ENCODE results near the gene NCR3LG1.
A peak's percentile ranks its signal among the peaks of the same experiment; 100 is the strongest.

The NCR3LG1 gene

DNA sequence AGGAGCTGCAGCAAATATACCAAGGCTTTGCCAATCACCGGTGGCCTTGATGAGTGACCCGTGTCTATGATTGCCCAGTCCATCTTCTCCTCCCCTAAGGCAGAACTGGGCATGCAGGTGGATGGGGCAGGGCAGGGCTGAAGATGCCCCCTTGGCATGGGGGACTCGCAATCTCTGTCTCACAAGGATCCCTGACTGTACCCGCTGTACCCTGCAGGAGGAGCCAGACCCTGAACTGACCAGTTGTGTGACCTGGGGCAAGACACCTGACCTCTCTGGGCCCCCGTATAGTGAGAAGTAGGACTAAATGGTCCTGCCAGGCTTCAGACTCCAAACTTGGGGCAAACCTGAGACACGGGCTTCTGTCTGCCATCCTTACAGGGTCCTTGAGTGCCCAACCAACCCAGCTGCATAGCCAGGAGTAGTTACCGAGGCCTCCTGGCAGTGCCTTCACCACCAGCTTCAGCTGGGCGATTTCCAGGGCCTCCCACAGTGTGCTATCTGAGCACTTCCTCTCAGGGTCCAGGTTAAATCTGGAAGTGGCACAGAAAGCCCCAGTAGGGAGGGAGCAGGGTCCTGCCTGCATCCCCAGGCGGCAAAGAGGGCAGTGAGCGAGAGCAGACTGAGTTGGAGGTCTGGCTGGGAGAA, 43.3 kb downstream of the NCR3LG1 start:
- DNase-seq: no peak

DNA sequence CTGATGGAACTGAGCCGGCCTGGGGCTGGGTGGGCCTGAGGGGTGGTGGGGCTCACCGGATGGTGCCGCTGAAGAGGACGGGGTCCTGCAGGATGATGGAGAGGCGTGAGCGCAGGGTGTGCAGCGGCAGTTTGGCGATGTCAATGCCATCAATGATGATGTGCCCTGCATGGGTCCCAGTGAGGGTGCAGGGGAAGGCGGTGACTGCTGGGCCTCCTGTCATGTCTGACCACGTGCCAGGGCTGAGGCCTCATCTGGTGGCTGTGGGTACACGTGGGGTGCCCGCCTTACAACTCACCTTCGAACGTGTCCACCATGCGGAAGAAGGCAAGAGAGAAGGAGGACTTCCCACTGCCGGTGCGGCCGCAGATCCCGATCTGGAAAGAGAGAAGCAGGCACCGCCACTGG, 44.0 kb downstream of the NCR3LG1 start:
- no peak for DNase-seq

DNA sequence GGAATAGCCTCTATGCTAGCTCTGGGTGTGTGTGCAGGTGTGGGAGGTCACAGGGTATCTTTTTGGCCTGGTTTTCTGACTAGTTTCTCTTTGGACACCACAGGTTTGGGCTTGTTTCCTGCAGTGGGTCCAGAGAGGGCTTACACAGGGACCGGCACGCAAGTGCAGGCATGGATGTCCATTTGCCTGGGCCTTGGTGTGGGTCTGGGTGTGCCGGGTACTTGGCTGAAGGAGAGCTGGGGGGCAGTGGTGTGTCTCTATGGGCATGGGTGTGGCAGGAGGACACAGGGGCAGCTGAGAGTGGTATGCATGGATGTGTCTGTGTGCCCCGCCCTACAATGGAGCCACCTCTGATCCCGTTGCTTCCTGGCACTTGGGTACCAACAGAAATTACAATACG, 44.4 kb downstream of the NCR3LG1 start:
- no peak for DNase-seq

DNA sequence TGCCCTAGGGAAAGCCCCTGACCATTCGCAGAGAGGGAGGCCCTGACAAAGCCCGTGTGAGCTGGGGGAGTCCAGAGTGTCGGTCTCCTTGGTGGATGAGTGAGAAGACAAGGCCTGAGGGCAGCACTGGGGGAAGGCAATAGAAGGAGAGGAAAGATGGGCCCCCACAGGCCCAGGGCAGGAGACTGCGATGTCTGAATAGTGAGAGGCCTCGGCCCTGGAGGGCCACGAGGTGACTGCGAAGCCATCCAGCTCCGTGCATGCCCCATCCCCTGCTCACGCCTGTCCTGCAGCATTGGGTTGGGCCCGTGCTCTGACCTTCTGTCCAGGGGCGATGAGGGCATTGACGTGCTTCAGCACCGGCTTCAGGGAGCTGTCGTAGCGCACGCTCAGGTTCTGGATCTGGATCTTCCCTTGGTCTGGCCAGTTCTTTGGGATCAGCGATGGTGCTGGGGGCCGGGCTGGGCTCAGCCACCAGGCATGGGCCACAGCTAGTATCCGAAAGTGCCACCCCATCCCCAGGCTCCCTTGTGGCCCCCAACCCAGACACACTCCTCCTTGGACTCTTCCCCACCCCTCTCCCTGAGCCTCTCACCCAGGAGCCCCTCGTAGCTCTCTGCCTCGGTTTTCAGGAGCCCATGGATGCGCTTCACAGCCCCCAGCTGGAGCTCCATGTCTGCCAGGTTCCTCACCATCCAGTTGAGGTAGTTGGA, 45.2 kb downstream of the NCR3LG1 start:
- no peak for DNase-seq

GRCh38 chr11:17397311-17398002, 45.9 kb downstream of the NCR3LG1 start:
- DNase-seq: no peak

DNA sequence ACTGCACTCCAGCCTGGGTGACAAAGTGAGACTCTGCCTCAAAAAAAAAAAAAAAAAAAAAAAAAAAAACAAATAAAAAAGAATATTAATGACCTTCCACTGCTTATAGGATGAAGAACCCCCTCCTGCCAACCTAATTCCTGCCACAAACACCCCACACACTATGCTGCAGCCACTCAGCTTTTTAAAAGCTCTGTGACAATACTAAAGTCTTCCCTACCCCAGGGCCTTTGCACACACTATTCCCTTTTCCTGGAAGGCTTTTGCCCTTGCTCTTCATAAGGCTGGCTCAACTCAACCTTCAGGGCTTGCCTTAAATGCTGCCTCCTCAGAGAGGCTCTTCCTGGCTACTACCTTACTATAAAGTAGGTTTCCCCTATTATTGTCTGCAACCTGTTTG, 47.6 kb downstream of the NCR3LG1 start:
- no peak for DNase-seq

GRCh38 chr11:17400048-17400775, 48.6 kb downstream of the NCR3LG1 start:
- no peak for DNase-seq

- DNase-seq: no peak
Measured at GRCh38 chr11:17401316-17401715, 49.7 kb downstream of the NCR3LG1 start.

- DNase-seq: no peak
Measured at GRCh38 chr11:17401841-17402240, 50.2 kb downstream of the NCR3LG1 start.

- no peak for DNase-seq
Measured at GRCh38 chr11:17402486-17402885, 50.9 kb downstream of the NCR3LG1 start.

DNA sequence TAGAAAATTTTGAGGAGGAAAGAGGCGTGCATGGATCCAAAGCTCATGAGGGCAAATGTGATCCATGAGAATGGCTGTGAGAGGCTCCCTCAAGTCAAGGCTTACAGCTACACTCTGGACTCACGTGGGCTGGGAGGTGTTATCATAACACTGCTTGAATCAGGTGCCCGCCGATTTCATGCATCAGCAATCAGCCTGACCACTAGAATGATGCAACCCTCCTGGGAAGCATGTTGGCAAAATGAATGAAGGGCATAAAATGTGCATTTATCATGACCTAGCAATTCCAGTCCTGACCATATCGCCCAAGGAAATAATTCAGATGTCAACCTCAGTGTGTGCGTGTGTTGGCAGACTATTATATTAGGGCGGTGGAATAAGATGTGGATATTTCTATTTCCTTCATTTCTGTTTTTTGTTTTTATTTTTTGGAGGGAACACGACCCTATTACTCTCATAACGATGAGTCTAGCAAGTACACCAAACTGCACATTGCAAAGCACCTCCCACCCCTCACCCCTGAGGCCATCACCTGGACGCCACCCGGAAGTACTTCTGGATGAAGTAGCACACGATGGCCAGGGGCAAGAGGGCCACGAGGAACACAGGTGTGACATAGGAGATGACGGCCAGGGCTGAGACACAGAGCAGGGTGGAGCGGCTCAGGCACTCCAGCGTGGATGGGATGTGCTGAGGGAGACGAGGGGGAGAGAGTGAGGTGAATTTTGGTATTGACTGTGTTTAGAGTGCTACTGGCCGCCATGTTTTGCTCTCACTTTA, 52.6 kb downstream of the NCR3LG1 start:
- DNase-seq: no peak

DNA sequence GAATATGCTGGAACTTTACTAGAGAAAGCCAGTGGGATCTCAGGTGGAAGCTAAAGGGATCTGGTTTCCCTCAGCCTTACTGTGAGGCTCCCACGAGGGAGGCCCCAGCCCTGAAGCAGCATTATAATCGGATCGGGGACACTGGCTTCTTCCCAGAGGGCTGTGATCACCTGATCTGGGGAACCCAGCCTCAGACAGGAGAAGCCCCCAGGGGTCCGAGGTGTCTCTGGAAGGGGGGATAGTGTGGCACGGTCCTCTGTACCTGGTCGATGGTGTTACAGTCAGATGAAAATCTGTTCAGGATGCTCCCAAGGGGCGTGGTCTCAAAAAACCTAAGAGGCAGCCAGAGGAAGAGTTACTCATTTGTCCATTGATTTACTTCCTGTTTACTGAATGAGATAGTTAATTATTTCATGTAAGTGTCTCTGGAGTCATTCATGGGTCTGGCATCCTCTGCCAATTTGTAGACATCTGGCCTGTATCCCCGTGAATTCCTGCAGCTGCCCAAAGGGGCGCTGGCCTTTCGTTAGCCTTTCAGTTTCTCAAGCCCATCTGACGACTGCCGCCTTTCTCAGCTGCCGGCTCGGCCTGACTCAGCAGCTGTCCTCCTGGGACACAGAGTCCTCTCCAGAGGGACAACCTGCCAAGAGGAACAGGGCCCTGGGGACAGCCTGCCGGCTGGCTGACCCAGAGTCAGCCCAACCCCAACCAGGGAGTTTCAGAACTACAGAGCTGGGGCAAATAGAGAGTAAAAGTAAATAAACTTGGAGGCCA, 53.8 kb downstream of the NCR3LG1 start:
- peak; percentile 58 for DNase-seq

- DNase-seq: no peak
Measured at GRCh38 chr11:17406082-17406817, 54.6 kb downstream of the NCR3LG1 start.

GRCh38 chr11:17406818-17407149, 55.2 kb downstream of the NCR3LG1 start:
- no peak for DNase-seq

DNA sequence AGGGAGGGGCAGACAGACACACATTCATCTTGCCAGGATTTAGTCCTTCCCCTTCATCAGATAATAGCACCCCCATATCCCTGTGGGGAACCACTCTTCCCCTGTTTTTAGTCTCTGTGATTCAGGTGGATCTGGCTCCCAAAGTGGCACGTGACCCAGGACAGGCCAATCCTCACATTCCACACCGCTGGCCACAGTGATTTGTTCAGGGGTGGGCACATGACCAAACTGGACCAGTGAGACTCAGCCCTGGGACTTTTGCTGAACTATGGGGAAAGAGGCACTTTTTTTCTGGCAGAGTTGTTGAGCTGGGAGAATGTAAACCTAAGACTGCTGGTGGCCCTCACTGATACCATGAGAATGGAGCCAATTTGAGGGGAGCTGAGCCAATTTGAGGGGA, 56.0 kb downstream of the NCR3LG1 start:
- DNase-seq: no peak

DNA sequence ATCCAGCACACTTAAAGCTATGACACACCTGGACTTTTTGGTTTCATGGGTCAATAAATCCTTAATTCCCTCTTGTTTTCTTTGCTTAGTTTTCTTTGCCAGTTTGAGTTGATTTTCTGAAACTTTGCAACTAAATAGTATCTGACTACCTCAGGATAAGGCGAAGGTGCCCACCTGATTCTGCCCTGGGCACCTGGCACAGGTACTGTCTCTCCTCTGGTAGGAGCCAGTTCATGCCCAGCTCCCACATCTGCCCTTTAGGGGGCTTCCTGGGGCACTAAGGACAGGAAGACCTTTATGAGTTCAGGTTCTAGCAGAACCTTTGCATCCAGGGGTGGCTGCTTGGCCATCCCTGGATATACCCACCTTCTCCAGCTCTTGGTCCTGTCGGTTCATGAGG, 56.4 kb downstream of the NCR3LG1 start:
- DNase-seq: no peak

GRCh38 chr11:17408641-17409040, 57.0 kb downstream of the NCR3LG1 start:
- DNase-seq: no peak

DNA sequence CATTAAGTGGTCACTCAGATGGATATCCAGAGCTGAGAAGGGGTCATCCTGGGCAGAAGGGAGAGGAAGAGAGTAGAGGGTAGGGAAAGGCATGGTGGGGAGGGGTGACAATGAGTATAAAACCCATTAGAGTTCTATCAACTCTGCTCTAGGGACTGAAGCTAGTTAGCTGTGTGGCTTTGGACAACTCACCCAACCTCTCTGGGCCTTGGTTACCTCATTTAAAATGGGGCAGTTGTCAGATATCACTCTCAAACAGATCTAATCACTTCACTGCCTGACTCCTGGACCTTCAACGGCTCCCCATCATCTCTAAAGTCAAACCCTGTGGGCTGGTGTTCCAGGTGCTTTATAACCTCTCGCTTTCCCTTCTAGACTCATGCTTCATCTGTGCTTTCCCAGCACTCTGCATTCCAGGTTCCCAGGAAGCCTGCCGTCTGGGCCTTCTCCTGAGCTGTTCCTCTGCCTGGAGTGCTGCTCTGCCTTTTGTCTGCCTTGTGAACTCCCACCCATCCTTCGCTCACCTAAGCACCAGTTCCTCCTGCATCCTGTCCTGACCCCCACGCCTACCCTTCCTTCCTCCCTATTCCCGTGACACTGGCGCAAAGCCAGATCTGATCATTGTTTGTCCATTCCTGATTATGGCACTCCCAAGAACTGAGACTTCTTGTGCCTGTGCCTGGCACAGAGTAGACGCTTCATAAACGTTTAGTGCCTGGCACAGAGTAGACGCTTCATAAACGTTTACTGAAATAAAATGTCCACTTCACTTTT, 59.2 kb downstream of the NCR3LG1 start:
- no peak for DNase-seq

GRCh38 chr11:17411418-17411817, 59.8 kb downstream of the NCR3LG1 start:
- DNase-seq: no peak

GRCh38 chr11:17412488-17413180, 61.0 kb downstream of the NCR3LG1 start:
- DNase-seq: no peak
